Fibroblast of skin of back (primary cell): ENCODE results near the gene SPEM1.

ENCODE experiments used
- DNase-seq: peaks from one replicate; pipeline ENCODE4 v3.0.0-alpha.2; 2013

SPEM1 gene

GRCh38 chr17:7398612-7399011 is 21.5 kb upstream of the SPEM1 start:
- no peak for DNase-seq

GRCh38 chr17:7403043-7403726 is 16.9 kb upstream of the SPEM1 start:
- no peak for DNase-seq

DNA sequence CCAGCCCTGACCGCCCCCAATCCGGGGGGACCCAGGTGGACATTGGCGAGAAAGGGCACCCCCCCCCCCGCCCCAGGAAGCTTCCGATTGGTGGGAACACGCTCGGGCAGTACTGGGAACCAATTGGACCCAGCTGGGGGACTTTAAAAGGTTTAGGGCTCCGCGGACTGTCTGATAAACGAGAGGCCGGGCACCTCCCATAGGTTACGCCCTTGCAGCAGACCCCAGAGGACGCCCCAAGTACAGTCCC is 16.5 kb upstream of the SPEM1 start:
- no peak for DNase-seq

DNA sequence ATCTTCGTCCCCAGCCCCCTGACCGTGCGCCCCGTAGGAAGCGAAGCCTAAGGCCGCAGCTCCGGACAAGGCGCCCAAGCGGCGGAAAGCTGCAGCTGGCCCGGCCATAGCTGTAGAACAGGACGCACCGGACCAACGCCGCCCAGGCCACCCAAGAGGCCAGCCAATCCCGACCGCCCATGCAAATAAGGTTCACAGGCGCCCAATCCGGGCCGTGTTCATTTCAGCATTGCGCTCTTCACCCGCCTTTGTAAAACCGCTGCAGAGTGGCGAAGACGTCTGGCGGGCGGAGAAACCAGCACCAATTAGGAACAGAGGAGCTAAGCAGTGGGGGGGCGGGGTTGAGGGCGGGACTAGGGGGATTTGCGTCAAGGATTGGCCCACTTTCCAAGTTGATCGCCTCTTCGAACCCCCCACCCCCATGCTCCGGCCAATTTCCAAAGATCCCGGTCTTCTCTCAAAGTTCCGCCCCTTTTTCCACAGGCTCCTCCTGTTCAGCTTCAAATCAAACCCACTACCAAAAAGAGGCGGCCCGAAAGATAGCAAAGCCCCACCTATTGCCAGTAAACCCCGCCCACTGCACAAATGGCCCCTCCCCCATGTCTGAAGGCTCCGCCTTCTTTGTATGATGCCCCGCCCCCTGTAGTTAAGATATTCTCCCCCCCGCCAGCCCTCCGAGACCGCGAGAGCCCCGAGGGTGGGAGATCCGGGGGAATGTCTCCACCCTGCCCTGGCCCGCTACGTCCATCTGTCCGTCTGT is 16.0 kb upstream of the SPEM1 start, which contains the start of gene TMEM256:
TMEM256 (minus strand) TSS at position 121 of the 760 bp plus-strand sequence; CDS start at position 108, 13 bp downstream.
- peak; percentile 100 for DNase-seq

DNA sequence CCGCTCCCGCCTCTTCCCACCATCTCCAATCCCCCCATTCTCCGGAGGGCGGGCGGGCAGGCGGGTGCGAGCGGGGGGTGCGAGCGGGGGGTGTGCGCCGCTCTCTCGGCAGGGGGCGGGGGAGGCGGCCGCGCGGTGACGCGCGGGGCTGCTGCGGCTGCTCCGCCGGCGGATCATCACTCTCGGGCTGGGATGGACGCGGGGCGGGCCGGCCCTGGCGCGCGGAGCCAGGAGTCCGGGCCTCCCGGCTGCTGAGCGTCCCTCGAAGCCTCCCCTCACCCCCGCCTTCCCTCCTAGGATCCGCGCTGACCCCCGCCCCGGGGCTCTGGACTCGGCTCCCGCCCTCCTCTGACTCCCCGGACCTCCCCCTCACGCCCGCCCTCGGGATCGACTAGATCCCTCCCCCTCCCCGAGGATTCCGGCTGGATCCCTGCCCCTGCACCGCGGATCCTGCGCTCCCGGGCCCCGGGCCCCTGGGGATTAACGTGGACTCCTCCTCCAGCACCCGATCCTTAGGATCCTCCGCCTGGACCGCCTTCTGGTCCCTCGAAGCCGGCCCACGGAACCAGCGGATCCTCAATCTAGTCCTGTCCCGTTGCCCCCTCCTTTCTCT is 15.3 kb upstream of the SPEM1 start:
- DNase-seq, result peak; percentile 31

DNA sequence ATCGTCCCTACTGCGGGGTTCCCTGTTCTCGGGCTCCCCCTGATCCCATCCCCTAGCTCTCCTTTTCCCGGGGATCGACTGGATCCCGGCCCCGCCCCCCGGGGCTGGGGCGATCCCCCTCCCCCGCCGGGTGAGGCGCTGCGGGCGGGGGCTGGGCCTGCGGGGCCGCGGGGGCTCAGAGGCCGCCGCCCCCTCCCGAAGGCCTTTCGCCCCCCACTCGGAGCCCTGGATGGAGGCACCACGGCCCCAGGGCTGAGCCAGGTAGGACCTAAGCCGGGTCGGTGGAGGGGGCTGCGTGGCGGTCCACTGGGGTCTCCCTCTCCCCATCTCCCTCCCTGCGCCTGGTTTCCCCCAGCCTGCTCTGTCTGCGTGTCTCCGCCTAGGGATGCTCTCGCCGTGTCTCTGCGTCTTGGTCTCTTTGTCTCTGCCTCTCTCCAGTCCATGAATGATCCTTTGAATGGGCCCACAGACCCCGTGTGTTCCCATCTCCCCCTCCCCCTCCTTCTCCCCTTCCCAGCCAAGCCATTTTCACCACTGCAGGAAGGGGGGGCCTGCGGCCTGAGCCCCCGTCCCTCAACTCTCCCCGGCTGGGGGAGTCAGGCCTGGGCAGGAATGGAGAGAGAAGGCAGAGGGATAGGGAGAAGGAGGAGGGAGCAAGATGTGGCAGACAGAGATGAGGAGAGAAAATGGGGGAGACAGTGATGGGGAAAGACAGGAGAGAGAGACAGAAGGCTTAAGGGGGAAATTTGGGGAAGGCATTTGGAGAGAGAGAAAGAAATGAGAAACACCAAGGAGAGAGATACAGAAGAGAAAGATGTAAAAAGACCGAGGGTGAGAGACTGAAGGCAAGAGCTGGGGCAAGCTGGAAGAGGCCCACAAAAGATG is 14.5 kb upstream of the SPEM1 start:
- no peak for DNase-seq

DNA sequence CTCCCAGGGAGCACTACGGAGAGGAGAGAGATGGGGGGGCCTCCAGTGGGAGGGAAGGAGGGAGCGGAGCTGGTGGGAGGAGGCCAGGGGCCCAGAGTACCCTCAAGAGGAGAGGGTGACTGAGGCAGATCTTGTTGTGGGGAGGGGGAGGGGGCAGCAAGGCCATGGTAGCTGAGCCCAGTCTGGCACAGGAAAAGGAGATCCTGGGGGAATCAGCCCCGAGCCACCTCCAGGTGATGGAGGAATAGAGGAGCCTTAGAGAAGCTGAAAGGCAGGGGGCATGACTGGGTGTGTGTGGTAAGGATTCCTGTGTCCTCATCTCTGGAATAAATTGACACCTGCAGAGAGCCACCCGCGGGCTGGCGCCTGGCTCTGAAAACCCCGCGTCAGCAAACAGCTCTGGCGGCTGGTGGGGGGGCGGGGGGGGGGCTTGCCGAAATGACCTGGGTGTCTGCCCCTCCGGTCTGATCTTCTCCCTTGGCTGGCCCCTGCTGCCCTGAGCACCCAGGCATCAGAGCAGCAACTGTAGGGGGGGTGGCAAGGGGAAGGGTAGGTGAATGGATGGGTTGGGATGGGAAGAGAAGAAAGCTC is 13.8 kb upstream of the SPEM1 start:
- DNase-seq, result no peak

DNA sequence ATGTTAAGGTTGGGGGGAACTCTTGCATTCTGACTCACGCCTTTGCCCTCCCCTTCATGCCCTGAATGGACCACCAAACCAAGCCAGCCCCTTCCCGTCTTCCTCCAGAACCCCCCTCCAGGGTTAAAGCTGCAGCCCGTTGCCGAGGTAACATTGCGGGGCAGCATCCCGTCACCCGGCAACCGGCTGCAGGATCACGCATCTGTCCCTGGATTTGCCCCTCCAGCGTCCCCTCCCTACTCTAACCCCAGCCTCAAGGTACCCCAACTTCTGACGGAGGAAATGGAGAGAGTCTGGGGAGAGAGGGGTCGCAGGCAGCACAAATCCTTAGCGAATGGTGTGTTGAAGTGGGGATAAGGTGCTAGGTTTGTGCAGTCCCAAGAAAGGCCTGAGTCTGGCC is 13.0 kb upstream of the SPEM1 start:
- DNase-seq, result no peak

GRCh38 chr17:7407485-7408251 is 12.5 kb upstream of the SPEM1 start, which contains the start of gene NLGN2:
NLGN2 (plus strand) TSS chr17:7407845; CDS start chr17:7408256, 411 bp downstream.
- no peak for DNase-seq

DNA sequence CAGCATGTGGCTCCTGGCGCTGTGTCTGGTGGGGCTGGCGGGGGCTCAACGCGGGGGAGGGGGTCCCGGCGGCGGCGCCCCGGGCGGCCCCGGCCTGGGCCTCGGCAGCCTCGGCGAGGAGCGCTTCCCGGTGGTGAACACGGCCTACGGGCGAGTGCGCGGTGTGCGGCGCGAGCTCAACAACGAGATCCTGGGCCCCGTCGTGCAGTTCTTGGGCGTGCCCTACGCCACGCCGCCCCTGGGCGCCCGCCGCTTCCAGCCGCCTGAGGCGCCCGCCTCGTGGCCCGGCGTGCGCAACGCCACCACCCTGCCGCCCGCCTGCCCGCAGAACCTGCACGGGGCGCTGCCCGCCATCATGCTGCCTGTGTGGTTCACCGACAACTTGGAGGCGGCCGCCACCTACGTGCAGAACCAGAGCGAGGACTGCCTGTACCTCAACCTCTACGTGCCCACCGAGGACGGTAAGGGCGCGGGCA is 11.8 kb upstream of the SPEM1 start:
- no peak for DNase-seq

- no peak for DNase-seq
Observed at GRCh38 chr17:7408863-7409262, 11.3 kb upstream of the SPEM1 start.

- no peak for DNase-seq
Observed at GRCh38 chr17:7409716-7410115, 10.4 kb upstream of the SPEM1 start.

DNA sequence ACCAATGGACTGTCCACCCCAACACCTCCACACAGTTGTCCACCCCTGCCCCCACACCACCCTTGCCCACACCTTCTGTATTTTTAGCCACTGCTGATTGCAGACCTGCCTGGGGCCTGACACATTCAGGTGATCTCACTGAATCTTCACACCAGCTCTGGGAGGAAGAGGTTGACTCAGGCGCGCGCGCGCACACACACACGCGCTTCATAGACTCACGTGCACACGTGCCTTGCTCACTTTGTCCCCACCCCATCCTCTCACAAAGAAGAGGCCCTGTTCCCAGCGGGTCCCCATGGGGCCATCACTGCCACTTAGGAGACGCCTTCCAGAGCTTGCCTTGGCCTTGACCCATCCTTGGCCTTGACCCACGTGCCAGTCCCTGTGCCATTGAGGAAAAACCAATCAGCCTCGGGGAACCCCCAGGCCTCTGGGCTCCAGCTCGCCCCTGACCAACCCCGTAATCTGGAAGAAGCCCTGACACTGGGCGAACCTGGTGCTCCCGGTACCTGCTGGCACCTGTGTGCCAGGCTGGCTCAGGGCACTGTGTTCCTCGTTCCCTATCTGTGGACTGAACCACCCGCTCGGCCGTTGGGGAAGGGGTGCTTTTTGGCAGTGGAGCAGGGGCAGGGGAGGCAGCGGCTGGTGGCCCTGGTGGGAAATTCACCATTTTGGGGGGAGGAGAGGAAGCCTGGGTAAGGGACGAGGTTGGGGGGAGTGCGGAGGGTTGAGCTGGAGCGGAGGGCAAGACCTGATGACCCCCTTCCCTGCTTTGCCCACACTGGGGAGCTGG is 9.3 kb upstream of the SPEM1 start:
- DNase-seq, result no peak

DNA sequence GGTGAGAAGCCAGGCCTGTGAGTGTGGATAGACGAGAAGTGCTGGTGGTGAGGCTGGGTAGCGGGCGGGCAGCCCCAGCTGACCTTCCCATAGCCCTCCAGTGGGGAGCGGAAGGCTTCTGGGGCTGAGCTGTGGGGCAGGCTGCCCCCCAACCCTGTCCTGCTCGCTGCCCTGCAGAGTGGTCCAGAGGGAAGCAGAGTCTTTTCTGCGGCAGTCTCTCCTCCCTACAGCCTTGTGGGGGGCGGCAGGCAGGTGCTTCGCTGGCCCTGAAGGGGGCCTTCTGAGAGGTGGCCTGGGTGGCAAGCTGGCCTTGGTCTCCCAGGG is 8.7 kb upstream of the SPEM1 start:
- no peak for DNase-seq

GRCh38 chr17:7413346-7413985 is 6.7 kb upstream of the SPEM1 start:
- DNase-seq, result no peak

- DNase-seq, result no peak
Observed at GRCh38 chr17:7414837-7415236, 5.3 kb upstream of the SPEM1 start.

DNA sequence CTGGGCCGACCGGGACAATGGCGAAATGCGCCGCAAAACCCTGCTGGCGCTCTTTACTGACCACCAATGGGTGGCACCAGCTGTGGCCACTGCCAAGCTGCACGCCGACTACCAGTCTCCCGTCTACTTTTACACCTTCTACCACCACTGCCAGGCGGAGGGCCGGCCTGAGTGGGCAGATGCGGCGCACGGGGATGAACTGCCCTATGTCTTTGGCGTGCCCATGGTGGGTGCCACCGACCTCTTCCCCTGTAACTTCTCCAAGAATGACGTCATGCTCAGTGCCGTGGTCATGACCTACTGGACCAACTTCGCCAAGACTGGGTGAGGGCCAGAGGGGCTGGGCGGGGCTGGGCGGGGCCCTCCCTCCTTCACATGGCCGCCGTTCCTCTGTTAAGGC is 4.3 kb upstream of the SPEM1 start:
- DNase-seq, result no peak

- no peak for DNase-seq
Observed at GRCh38 chr17:7416323-7416722, 3.8 kb upstream of the SPEM1 start.

GRCh38 chr17:7417056-7417655 is 3.0 kb upstream of the SPEM1 start:
- DNase-seq, result no peak
